HG03460 (cell line): Measurements from ENCODE around the gene AGRN.
"Not testable (repeated sequence)": the region's sequence is repeated elsewhere in the genome, so short reads cannot be mapped to it uniquely, and the experiment has no call there.

ENCODE experiments used
- ATAC-seq: cut with Tn5 transposase; IDR thresholded peaks from one replicate; pipeline ENCODE4 v1.9.1; 2021; ENCODE audit not compliant: unreplicated experiment

The AGRN gene

GRCh38 chr1:1019122-1019999 lies 559 bp upstream of the AGRN start:
- peak; percentile 56 for ATAC-seq

GRCh38 chr1:1020415-1021009 lies 592 bp downstream of the AGRN start:
- peak; percentile 3 for ATAC-seq

- ATAC-seq = no peak
These were observed 1.3 kb downstream of the AGRN start for GRCh38 chr1:1021010-1021919.

GRCh38 chr1:1021920-1022259 lies 2.0 kb downstream of the AGRN start:
- no peak for ATAC-seq

- no peak for ATAC-seq
These were observed 2.5 kb downstream of the AGRN start for GRCh38 chr1:1022302-1023009.

- no peak for ATAC-seq
These were observed 3.8 kb downstream of the AGRN start for GRCh38 chr1:1023700-1024099.

- no peak for ATAC-seq
These were observed 4.3 kb downstream of the AGRN start for GRCh38 chr1:1024149-1024770.

- ATAC-seq = no peak
These were observed 5.1 kb downstream of the AGRN start for GRCh38 chr1:1024771-1025699.

- ATAC-seq = no peak
These were observed 5.8 kb downstream of the AGRN start for GRCh38 chr1:1025730-1026129.

- no peak for ATAC-seq
These were observed 6.9 kb downstream of the AGRN start for GRCh38 chr1:1026599-1027413.

GRCh38 chr1:1027791-1028190 lies 7.9 kb downstream of the AGRN start:
- ATAC-seq = no peak

- ATAC-seq = not testable (repeated sequence)
These were observed 11.1 kb downstream of the AGRN start for GRCh38 chr1:1030867-1031658.

- no peak for ATAC-seq
These were observed 11.8 kb downstream of the AGRN start for GRCh38 chr1:1031659-1032235.

GRCh38 chr1:1032424-1032823 lies 12.5 kb downstream of the AGRN start:
- no peak for ATAC-seq

GRCh38 chr1:1033009-1033587 lies 13.2 kb downstream of the AGRN start:
- peak; percentile 73 for ATAC-seq

- ATAC-seq = no peak
These were observed 14.0 kb downstream of the AGRN start for GRCh38 chr1:1033731-1034438.

- no peak for ATAC-seq
These were observed 14.5 kb downstream of the AGRN start for GRCh38 chr1:1034439-1034781.
